WTC11 (cell line): ENCODE measurements around the gene IQGAP3. TPM values are rescaled to one million over a fixed set of nuclear protein-coding genes. Genes with fewer than 3 reads are reported as not detected.

Experiments used
- ATAC-seq: fragments of 200-7000 bp; cut with Tn5 transposase; 2 replicates; pipeline ENCODE4 v1.10.0; 2021; ENCODE audit warnings: mild to moderate bottlenecking, moderate library complexity
- CTCF ChIA-PET: fragments of 300-600 bp; sonication (Branson Sonifier 250); formaldehyde crosslinking; loops from one replicate; lab custom pipeline; 2021; ENCODE audit warnings: antibody characterized with exemption; lab: Charles Lee
- POLR2A ChIA-PET: fragments of 350-600 bp; sonication (Branson Sonifier 250); formaldehyde crosslinking; loops from one replicate; lab custom pipeline; 2021; ENCODE audit warnings: antibody characterized with exemption; lab: Charles Lee
- DNase-seq: peaks from one replicate; pipeline ENCODE4 v3.0.0; 2021; ENCODE audit warnings: low spot score
- H3K27ac Mint-ChIP-seq: 2 replicates; pipeline ENCODE4 v1.8.0; 2021; ENCODE audit warnings: mixed read lengths
- H3K27me3 Mint-ChIP-seq: 2 replicates; pipeline ENCODE4 v1.8.0; 2021; ENCODE audit warnings: low read depth, mild to moderate bottlenecking, moderate library complexity, mixed read lengths
- H3K36me3 Mint-ChIP-seq: 2 replicates; pipeline ENCODE4 v1.8.0; 2021; ENCODE audit warnings: mixed read lengths
- H3K4me1 Mint-ChIP-seq: 2 replicates; pipeline ENCODE4 v1.8.0; 2022; ENCODE audit warnings: mixed read lengths
- H3K4me3 Mint-ChIP-seq: 2 replicates; pipeline ENCODE4 v1.8.0; 2021; ENCODE audit warnings: mild to moderate bottlenecking, moderate library complexity, mixed read lengths
- H3K9me3 Mint-ChIP-seq: 2 replicates; pipeline ENCODE4 v1.8.0; 2021; ENCODE audit warnings: mixed read lengths
- ATF1 ChIP-seq: sonication (generic); formaldehyde crosslinking; IDR thresholded peaks from 2 replicates; pipeline ENCODE4 v1.8.1; 2023; ENCODE audit warnings: mild to moderate bottlenecking, moderate library complexity, missing genetic modification reagents
- CBFB ChIP-seq: sonication (generic); formaldehyde crosslinking; IDR thresholded peaks from 2 replicates; pipeline ENCODE4 v1.8.1; 2022; ENCODE audit warnings: mild to moderate bottlenecking, low read depth, missing genetic modification reagents
- EMX1 ChIP-seq: fragments of 250-450 bp; sonication (Bioruptor Pico); IDR thresholded peaks from 2 replicates; pipeline ENCODE4 v1.8.0; 2021; ENCODE audit warnings: mild to moderate bottlenecking
- GRHL2 ChIP-seq: fragments of 250-450 bp; sonication (Bioruptor Pico); IDR thresholded peaks from 2 replicates; pipeline ENCODE4 v1.8.0; 2022; ENCODE audit warnings: mild to moderate bottlenecking, moderate library complexity; ENCODE audit not compliant: insufficient replicate concordance, severe bottlenecking
- JAZF1 ChIP-seq: fragments of 250-450 bp; sonication (Bioruptor Pico); IDR thresholded peaks from 2 replicates; pipeline ENCODE4 v1.9.0; 2021; ENCODE audit warnings: moderate library complexity, mild to moderate bottlenecking, inconsistent platforms
- KAT7 ChIP-seq: sonication (generic); formaldehyde crosslinking; IDR thresholded peaks from 2 replicates; pipeline ENCODE4 v1.8.1; 2023; ENCODE audit warnings: missing genetic modification reagents, mild to moderate bottlenecking, borderline replicate concordance
- NFATC4 ChIP-seq: fragments of 250-450 bp; sonication (Bioruptor Pico); IDR thresholded peaks from 2 replicates; pipeline ENCODE4 v1.9.0; 2021; ENCODE audit warnings: mild to moderate bottlenecking
- OVOL2 ChIP-seq: fragments of 250-450 bp; sonication (Bioruptor Pico); IDR thresholded peaks from 2 replicates; pipeline ENCODE4 v1.9.0; 2021; ENCODE audit warnings: mild to moderate bottlenecking, borderline replicate concordance
- SOX15 ChIP-seq: fragments of 250-450 bp; sonication (Bioruptor Pico); IDR thresholded peaks from 2 replicates; pipeline ENCODE4 v1.9.0; 2021; ENCODE audit warnings: mild to moderate bottlenecking
- TCF7 ChIP-seq: sonication (generic); formaldehyde crosslinking; IDR thresholded peaks from 2 replicates; pipeline ENCODE4 v1.8.0; 2022; ENCODE audit warnings: mild to moderate bottlenecking, low read depth, missing genetic modification reagents, moderate library complexity
- TEAD4 ChIP-seq: sonication (generic); formaldehyde crosslinking; IDR thresholded peaks from 2 replicates; pipeline ENCODE4 v1.8.0; 2022; ENCODE audit warnings: mild to moderate bottlenecking, missing genetic modification reagents
- ZBTB21 ChIP-seq: sonication (generic); formaldehyde crosslinking; IDR thresholded peaks from 2 replicates; pipeline ENCODE4 v1.8.1; 2023; ENCODE audit warnings: mild to moderate bottlenecking, missing genetic modification reagents, borderline replicate concordance
- ZNF121 ChIP-seq: sonication (generic); formaldehyde crosslinking; IDR thresholded peaks from 2 replicates; pipeline ENCODE4 v1.8.0; 2023; ENCODE audit warnings: missing genetic modification reagents
- ZNF138 ChIP-seq: sonication (generic); formaldehyde crosslinking; conservative IDR thresholded peaks from 2 replicates; pipeline ENCODE4 v1.8.1; 2022; ENCODE audit warnings: mild to moderate bottlenecking, moderate library complexity, missing genetic modification reagents
- ZNF263 ChIP-seq: sonication (generic); formaldehyde crosslinking; IDR thresholded peaks from 2 replicates; pipeline ENCODE4 v1.8.1; 2022; ENCODE audit warnings: low read depth, mild to moderate bottlenecking, moderate library complexity, missing genetic modification reagents
- ZNF317 ChIP-seq: sonication (generic); formaldehyde crosslinking; IDR thresholded peaks from 2 replicates; pipeline ENCODE4 v1.8.1; 2023; ENCODE audit warnings: low read depth, mild to moderate bottlenecking, moderate library complexity, missing genetic modification reagents, borderline replicate concordance
- ZNF423 ChIP-seq: fragments of 250-450 bp; sonication (Bioruptor Pico); IDR thresholded peaks from 2 replicates; pipeline ENCODE4 v2.1.2; 2022; ENCODE audit warnings: mild to moderate bottlenecking, moderate library complexity
- total RNA-seq: library from RNA; stranded (reverse); gene quantifications from 3 replicates; pipeline ENCODE4 v1.2.3, GENCODE V29; 2021
- TF ChIP-seq, protein P1 (sequence below): sonication (generic); formaldehyde crosslinking; conservative IDR thresholded peaks from 2 replicates; pipeline ENCODE4 v1.8.1; 2022; ENCODE audit warnings: mild to moderate bottlenecking, missing genetic modification reagents
- TF ChIP-seq, protein P2 (sequence below): sonication (generic); formaldehyde crosslinking; IDR thresholded peaks from 2 replicates; pipeline ENCODE4 v1.8.0; 2022; ENCODE audit warnings: mild to moderate bottlenecking, missing genetic modification reagents
- TF ChIP-seq, protein P3 (sequence below): fragments of 250-450 bp; sonication (Bioruptor Pico); conservative IDR thresholded peaks from 2 replicates; pipeline ENCODE4 v1.9.0; 2021; ENCODE audit warnings: mild to moderate bottlenecking
- TF ChIP-seq, protein P4 (sequence below): sonication (generic); formaldehyde crosslinking; IDR thresholded peaks from 2 replicates; pipeline ENCODE4 v1.8.0; 2023; ENCODE audit warnings: missing genetic modification reagents
- TF ChIP-seq, protein P5 (sequence below): sonication (generic); formaldehyde crosslinking; IDR thresholded peaks from 2 replicates; pipeline ENCODE4 v1.8.0; 2022; ENCODE audit warnings: mild to moderate bottlenecking, missing genetic modification reagents
- TF ChIP-seq, protein P6 (sequence below): fragments of 200-600 bp; IDR thresholded peaks from 2 replicates; pipeline ENCODE4 v1.8.0; 2022; ENCODE audit warnings: antibody characterized with exemption
- TF ChIP-seq, protein P7 (sequence below): sonication (generic); formaldehyde crosslinking; IDR thresholded peaks from 2 replicates; pipeline ENCODE4 v1.8.0; 2022; ENCODE audit warnings: mild to moderate bottlenecking, missing genetic modification reagents

Gene IQGAP3
- total RNA-seq, 1 experiment from 2014 or later = 33.3 TPM

DNA sequence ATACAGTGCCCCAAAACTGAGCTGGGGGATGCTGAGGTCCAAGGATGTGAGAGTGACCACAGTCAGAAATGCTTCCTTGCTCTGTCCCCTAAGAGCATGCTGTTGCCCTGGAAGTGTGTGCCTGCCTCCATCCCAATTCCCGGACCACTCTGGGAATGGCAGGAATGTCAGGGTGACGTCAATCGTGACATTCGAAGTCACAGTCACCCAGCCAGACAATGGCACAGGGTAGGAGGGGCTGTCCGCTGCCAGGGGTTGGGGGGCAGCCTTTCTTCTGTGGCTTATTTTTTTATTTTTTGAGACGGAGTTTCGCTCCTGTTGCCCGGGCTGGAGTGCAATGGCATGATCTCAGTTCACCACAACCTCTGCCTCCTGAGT, 94.1 kb downstream of the IQGAP3 start:
- Mint-ChIP-seq H3K4me1 (peaks cover 27% of the 10 kb centered on the region), H3K9me3 (no peaks in the 10 kb centered on the region), H3K4me3 (no peak overlapping the region), H3K36me3 (peaks cover 42% of the 10 kb centered on the region), H3K27me3 (no peaks in the 10 kb centered on the region)
- CTCF ChIA-PET = interaction anchor here (2.9 kb wide), 1 partner anchor 12 kb away, joined by 12 read pairs; no protein-coding TSS in a partner anchor
- POLR2A ChIA-PET = no interaction called here
- no peak for TF ChIP-seq TCF7
- TF ChIP-seq, protein P1, sequence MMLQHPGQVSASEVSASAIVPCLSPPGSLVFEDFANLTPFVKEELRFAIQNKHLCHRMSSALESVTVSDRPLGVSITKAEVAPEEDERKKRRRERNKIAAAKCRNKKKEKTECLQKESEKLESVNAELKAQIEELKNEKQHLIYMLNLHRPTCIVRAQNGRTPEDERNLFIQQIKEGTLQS = no peak
- no peak for TF ChIP-seq ATF1 (CRISPR knock-in tag)
- TF ChIP-seq ZNF317 = no peak
- TF ChIP-seq ZNF138 = no peak
- no peak for TF ChIP-seq KAT7 (CRISPR knock-in tag)
- no peak for TF ChIP-seq OVOL2 (CRISPR knock-in tag)
- no peak for TF ChIP-seq SOX15
- TF ChIP-seq, all 79 proteins: peak for 0
- no peak overlapping the region for H3K27ac Mint-ChIP-seq
- DNase-seq = no peak
- ATAC-seq = no peak

DNA sequence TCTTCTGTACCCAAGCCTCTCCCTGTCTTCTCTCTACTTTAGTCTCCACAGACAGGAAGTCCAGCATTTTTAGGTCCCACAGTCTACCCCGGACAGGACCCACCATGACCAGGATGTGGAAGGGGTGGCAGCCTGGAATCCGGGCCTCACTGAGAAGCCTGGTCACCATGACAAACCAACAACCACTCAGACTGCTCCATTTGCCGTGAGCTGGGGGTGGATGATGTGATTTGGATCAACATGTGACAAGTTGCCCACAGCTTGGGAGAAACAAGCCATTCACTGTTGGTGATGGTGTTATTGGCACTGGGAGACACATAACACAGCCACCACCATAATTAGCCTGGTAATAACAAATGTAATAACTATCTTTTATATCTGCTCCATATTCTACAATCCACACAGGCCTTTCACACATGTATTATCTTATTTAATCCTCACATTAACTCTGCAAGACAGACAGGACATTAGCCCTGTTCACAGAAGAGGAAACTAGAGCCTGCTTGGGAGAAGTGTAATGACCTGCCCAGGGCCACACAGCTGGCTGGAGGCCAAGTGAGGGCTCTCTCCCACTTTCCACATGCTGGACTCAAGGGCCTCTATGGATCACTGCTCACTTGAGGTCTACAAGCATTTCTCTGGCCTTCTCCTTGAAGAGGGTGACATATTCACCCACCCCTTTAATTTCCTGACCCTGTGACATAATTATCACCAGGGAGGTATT, 94.7 kb downstream of the IQGAP3 start:
- no peak overlapping the region for H3K27ac Mint-ChIP-seq
- no peak for DNase-seq
- H3K4me1 Mint-ChIP-seq = peaks cover 27% of the 10 kb centered on the region
- TF ChIP-seq TEAD4 (CRISPR knock-in tag) = no peak
- TF ChIP-seq GRHL2 = no peak
- TF ChIP-seq JAZF1 (CRISPR knock-in tag) = no peak
- no peak for TF ChIP-seq ZNF423
- TF ChIP-seq, protein P2, sequence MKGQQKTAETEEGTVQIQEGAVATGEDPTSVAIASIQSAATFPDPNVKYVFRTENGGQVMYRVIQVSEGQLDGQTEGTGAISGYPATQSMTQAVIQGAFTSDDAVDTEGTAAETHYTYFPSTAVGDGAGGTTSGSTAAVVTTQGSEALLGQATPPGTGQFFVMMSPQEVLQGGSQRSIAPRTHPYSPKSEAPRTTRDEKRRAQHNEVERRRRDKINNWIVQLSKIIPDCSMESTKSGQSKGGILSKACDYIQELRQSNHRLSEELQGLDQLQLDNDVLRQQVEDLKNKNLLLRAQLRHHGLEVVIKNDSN = no peak
- TF ChIP-seq, protein P3, sequence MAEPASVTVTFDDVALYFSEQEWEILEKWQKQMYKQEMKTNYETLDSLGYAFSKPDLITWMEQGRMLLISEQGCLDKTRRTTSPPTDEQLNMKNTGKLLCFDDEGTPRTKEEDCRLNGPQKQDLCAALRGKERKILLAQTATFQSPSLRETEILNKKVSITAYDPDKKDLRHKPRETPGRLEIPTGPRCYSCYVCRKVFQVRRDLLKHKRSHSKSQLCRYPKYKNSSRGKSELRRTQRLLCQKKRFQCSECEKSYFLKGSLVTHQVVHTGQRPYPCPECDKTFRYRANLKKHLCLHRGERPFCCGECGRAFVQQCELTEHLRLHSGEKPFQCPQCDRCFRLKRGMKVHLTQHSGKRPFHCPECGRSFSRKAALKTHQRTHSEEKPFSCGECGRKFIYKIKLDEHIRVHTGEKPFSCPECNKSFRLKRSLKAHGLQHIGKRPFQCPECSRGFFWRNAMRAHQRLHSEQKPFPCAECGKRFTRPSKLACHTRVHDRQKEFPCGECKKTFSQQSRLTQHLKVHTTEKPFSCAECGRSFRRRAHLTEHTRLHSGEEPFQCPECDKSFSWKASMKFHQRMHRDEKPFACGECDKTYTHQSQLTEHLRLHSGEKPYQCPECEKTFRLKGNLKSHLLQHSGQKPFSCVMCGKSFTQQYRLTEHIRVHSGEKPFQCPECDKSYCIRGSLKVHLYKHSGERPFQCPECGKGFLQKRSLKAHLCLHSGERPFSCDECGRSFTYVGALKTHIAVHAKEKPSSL (CRISPR knock-in tag) = no peak
- TF ChIP-seq, protein P4, sequence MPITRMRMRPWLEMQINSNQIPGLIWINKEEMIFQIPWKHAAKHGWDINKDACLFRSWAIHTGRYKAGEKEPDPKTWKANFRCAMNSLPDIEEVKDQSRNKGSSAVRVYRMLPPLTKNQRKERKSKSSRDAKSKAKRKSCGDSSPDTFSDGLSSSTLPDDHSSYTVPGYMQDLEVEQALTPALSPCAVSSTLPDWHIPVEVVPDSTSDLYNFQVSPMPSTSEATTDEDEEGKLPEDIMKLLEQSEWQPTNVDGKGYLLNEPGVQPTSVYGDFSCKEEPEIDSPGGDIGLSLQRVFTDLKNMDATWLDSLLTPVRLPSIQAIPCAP = no peak
- no peak for TF ChIP-seq EMX1
- TF ChIP-seq ZNF263 (CRISPR knock-in tag) = no peak
- no peak for TF ChIP-seq NFATC4 (CRISPR knock-in tag)
- no peak for TF ChIP-seq ZBTB21 (CRISPR knock-in tag)
- TF ChIP-seq, protein P5, sequence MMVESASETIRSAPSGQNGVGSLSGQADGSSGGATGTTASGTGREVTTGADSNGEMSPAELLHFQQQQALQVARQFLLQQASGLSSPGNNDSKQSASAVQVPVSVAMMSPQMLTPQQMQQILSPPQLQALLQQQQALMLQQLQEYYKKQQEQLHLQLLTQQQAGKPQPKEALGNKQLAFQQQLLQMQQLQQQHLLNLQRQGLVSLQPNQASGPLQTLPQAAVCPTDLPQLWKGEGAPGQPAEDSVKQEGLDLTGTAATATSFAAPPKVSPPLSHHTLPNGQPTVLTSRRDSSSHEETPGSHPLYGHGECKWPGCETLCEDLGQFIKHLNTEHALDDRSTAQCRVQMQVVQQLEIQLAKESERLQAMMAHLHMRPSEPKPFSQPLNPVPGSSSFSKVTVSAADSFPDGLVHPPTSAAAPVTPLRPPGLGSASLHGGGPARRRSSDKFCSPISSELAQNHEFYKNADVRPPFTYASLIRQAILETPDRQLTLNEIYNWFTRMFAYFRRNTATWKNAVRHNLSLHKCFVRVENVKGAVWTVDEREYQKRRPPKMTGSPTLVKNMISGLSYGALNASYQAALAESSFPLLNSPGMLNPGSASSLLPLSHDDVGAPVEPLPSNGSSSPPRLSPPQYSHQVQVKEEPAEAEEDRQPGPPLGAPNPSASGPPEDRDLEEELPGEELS (CRISPR knock-in tag) = no peak
- TF ChIP-seq ZNF121 (CRISPR knock-in tag) = no peak
- no peak for TF ChIP-seq CBFB
- TF ChIP-seq ZNF138 = no peak
- TF ChIP-seq, protein P6, sequence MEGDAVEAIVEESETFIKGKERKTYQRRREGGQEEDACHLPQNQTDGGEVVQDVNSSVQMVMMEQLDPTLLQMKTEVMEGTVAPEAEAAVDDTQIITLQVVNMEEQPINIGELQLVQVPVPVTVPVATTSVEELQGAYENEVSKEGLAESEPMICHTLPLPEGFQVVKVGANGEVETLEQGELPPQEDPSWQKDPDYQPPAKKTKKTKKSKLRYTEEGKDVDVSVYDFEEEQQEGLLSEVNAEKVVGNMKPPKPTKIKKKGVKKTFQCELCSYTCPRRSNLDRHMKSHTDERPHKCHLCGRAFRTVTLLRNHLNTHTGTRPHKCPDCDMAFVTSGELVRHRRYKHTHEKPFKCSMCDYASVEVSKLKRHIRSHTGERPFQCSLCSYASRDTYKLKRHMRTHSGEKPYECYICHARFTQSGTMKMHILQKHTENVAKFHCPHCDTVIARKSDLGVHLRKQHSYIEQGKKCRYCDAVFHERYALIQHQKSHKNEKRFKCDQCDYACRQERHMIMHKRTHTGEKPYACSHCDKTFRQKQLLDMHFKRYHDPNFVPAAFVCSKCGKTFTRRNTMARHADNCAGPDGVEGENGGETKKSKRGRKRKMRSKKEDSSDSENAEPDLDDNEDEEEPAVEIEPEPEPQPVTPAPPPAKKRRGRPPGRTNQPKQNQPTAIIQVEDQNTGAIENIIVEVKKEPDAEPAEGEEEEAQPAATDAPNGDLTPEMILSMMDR = no peak
- TF ChIP-seq, protein P7, sequence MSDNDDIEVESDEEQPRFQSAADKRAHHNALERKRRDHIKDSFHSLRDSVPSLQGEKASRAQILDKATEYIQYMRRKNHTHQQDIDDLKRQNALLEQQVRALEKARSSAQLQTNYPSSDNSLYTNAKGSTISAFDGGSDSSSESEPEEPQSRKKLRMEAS (CRISPR knock-in tag) = no peak
- no peak for TF ChIP-seq SOX15
- H3K27me3 Mint-ChIP-seq = no peaks in the 10 kb centered on the region
- H3K36me3 Mint-ChIP-seq = peaks cover 43% of the 10 kb centered on the region
- CTCF ChIA-PET = interaction anchor here (1.0 to 2.9 kb wide), 2 partner anchors 12 to 32 kb away, joined by 3 to 12 read pairs; no protein-coding TSS in a partner anchor
- H3K4me3 Mint-ChIP-seq = no peak overlapping the region
- H3K9me3 Mint-ChIP-seq = no peaks in the 10 kb centered on the region
- ATAC-seq = no peak
- POLR2A ChIA-PET = no interaction called here
